ENCODE measurements around the gene ARHGDIB. TPM values are rescaled to one million over a fixed set of nuclear protein-coding genes. Genes with fewer than 3 reads are reported as not detected.

Gene ARHGDIB
- total and polyA plus RNA-seq, 2 of the 4 experiments (the other 2 are of a cell fraction), result 24.9 to 30.7 TPM

DNA sequence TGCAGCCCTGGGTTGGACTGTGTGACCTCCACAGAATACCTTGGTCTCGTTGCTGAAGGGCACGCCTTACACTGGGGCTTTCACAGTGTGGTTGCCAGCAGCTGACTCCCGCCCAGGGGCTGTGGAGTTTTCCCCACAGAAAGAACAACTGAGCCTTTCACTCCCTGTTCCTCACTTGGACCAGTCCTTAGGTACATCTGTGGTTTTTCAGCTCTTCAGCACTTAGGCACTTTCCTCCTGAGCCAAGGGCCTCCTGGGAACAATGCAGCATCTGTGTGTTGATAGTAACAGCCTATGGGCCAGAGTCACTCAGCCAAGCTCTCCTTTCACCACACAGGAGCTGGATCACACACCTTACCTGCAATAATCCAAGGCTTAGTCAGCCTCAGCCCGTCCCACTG, 48.0 kb downstream of the ARHGDIB start:
- H3K4ac ChIP-seq (ENCODE audit: low read depth, low read length), result no peak overlapping the region
- no peaks in the 10 kb centered on the region; the same call in 1 of the 2 replicates for H3K27me3 ChIP-seq (ENCODE audit: control insufficient read depth, insufficient read depth, low read length)
- H3K27ac ChIP-seq (ENCODE audit: insufficient read depth, low read length), result no peak overlapping the region
- no peak overlapping the region for H3K4me2 ChIP-seq (ENCODE audit: low read depth, low read length)
- TF ChIP-seq MAZ (IDR thresholded peaks at IDR 0.05; ENCODE audit: borderline replicate concordance, low read depth, low read length), result no peak
- TF ChIP-seq, protein P1, sequence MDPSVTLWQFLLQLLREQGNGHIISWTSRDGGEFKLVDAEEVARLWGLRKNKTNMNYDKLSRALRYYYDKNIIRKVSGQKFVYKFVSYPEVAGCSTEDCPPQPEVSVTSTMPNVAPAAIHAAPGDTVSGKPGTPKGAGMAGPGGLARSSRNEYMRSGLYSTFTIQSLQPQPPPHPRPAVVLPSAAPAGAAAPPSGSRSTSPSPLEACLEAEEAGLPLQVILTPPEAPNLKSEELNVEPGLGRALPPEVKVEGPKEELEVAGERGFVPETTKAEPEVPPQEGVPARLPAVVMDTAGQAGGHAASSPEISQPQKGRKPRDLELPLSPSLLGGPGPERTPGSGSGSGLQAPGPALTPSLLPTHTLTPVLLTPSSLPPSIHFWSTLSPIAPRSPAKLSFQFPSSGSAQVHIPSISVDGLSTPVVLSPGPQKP (IDR thresholded peaks at IDR 0.05; ENCODE audit: borderline replicate concordance, low read depth, low read length), result no peak
- no peak for TF ChIP-seq MXI1 (IDR thresholded peaks at IDR 0.05; ENCODE audit: borderline replicate concordance, low read depth, low read length)
- TF ChIP-seq RAD21 (IDR thresholded peaks at IDR 0.05; ENCODE audit: low read length), result no peak
- no peak for TF ChIP-seq POLR2A (IDR thresholded peaks at IDR 0.05; ENCODE audit: low read depth, low read length)
- TF ChIP-seq RFX5 (IDR thresholded peaks at IDR 0.05; ENCODE audit: low read depth, low read length), result no peak
- TF ChIP-seq, protein P2, sequence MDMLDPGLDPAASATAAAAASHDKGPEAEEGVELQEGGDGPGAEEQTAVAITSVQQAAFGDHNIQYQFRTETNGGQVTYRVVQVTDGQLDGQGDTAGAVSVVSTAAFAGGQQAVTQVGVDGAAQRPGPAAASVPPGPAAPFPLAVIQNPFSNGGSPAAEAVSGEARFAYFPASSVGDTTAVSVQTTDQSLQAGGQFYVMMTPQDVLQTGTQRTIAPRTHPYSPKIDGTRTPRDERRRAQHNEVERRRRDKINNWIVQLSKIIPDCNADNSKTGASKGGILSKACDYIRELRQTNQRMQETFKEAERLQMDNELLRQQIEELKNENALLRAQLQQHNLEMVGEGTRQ (IDR thresholded peaks at IDR 0.05; ENCODE audit: low read depth, low read length), result no peak
- TF ChIP-seq BHLHE40 (IDR thresholded peaks at IDR 0.05; ENCODE audit: low read depth, low read length), result no peak
- no peak for TF ChIP-seq CHD1 (IDR thresholded peaks at IDR 0.05; ENCODE audit: low read depth, low read length)
- H3K56ac ChIP-seq (ENCODE audit: extremely low read depth, insufficient read depth, low read length), result no peak overlapping the region
- no peak overlapping the region for H3K23ac ChIP-seq (ENCODE audit: low read depth, low read length)
- H3K9ac ChIP-seq (ENCODE audit: low read depth, low read length), result no peak overlapping the region
- no peaks in the 10 kb centered on the region for H4K20me1 ChIP-seq (ENCODE audit: insufficient read depth, low read length)
- 100% methylated on average over 1 of the region's 4 CpGs; no CpG with 5 or more reads in 1 of the 2 experiments for WGBS, 2 experiments (ENCODE audit: extremely low coverage in 2 of 2, insufficient read length in 1 of 2)
- H2BK5ac ChIP-seq (ENCODE audit: low read depth, low read length, poor library complexity, severe bottlenecking), result no peak overlapping the region
- peaks cover 1% of the 10 kb centered on the region; the same call in 1 of the 2 replicates for H3K4me1 ChIP-seq (ENCODE audit: control insufficient read depth, insufficient read depth, low read length)
- H4K8ac ChIP-seq (ENCODE audit: low read depth in 2 of 2, low read length in 2 of 2), result no peak overlapping the region
- H2AK5ac ChIP-seq (ENCODE audit: low read depth, low read length), result no peak overlapping the region
- DNase-seq (no peak), ATAC-seq (ENCODE audit: low read depth) (no peak)
- dilution Hi-C loops (cut with HindIII; ENCODE audit: low sequenced_read_pairs, unreplicated experiment), result no loop called here
- H2BK120ac ChIP-seq (ENCODE audit: low read depth, low read length), result no peak overlapping the region
- intact Hi-C loops (cut with micrococcal nuclease), result no loop called here
- H2BK15ac ChIP-seq (ENCODE audit: low read depth, low read length), result no peak overlapping the region
- H3K36me3 ChIP-seq (ENCODE audit: control insufficient read depth, insufficient read depth, low read length), result no peaks in the 10 kb centered on the region
- H2AFZ ChIP-seq (replicated peaks; ENCODE audit: low read length, poor library complexity), result no peak overlapping the region
- H3K18ac ChIP-seq (ENCODE audit: low read depth, low read length), result no peak overlapping the region
- no peaks in the 10 kb centered on the region for H3K79me1 ChIP-seq (ENCODE audit: low read depth in 1 of 2, low read length in 2 of 2)
- CTCF ChIA-PET, result no interaction called here
- no peak overlapping the region for H3K14ac ChIP-seq (replicated peaks; ENCODE audit: low read depth, low read length)
- H4K5ac ChIP-seq (ENCODE audit: low read depth, low read length), result no peak overlapping the region
- no peaks in the 10 kb centered on the region for H3K9me1 ChIP-seq (ENCODE audit: insufficient read depth, low read length)
- no TSS peak for BruUV-seq (replicated peaks)
- no peak overlapping the region for H4K91ac ChIP-seq (ENCODE audit: insufficient read depth, low read depth, low read length)
- POLR2A ChIA-PET (ENCODE audit: unreplicated experiment), result no interaction called here
- H3K4me3 ChIP-seq (ENCODE audit: insufficient read depth, low read depth, low read length), result no peak overlapping the region
- no peak overlapping the region for H2BK20ac ChIP-seq (ENCODE audit: low read depth, low read length)
- H2AK9ac ChIP-seq (replicated peaks; ENCODE audit: low read depth, low read length, poor library complexity), result no peak overlapping the region
- no peaks in the 10 kb centered on the region for H3K9me3 ChIP-seq (ENCODE audit: control insufficient read depth, insufficient read depth, low read length)
- in situ Hi-C loops (cut with MboI; ENCODE audit: low sequenced_read_pairs), result no loop called here
